ENCODE data around the gene TNFAIP8L1.

TNFAIP8L1 gene

GRCh38 chr19:4613254-4613751 is 26.0 kb upstream of the TNFAIP8L1 start:
- DNase-seq = no peak

GRCh38 chr19:4618019-4618418 is 21.3 kb upstream of the TNFAIP8L1 start:
- DNase-seq = no peak

- no peak for DNase-seq
Observed at GRCh38 chr19:4619668-4620294, 19.5 kb upstream of the TNFAIP8L1 start.

- no peak for DNase-seq
Observed at GRCh38 chr19:4620675-4621074, 18.6 kb upstream of the TNFAIP8L1 start.

- DNase-seq = no peak
Observed at GRCh38 chr19:4622695-4623421, 16.5 kb upstream of the TNFAIP8L1 start.

- DNase-seq = no peak
Observed at GRCh38 chr19:4624301-4624700, 15.0 kb upstream of the TNFAIP8L1 start.

- DNase-seq = no peak
Observed at GRCh38 chr19:4624733-4625362, 14.5 kb upstream of the TNFAIP8L1 start.

GRCh38 chr19:4633140-4633967 is 6.0 kb upstream of the TNFAIP8L1 start:
- peak; percentile 60 to 63 for DNase-seq

GRCh38 chr19:4635754-4636116 is 3.6 kb upstream of the TNFAIP8L1 start:
- DNase-seq = no peak

GRCh38 chr19:4636151-4636717 is 3.1 kb upstream of the TNFAIP8L1 start:
- peak; percentile 79 to 83 for DNase-seq

GRCh38 chr19:4636761-4637160 is 2.6 kb upstream of the TNFAIP8L1 start:
- no peak for DNase-seq

GRCh38 chr19:4638317-4638716 is 999 bp upstream of the TNFAIP8L1 start:
- no peak for DNase-seq

GRCh38 chr19:4639531-4640246 is 373 bp downstream of the TNFAIP8L1 start:
- DNase-seq = no peak

- no peak for DNase-seq
Observed at GRCh38 chr19:4640247-4641000, 1.1 kb downstream of the TNFAIP8L1 start.

- DNase-seq = no peak
Observed at GRCh38 chr19:4641132-4641531, 1.8 kb downstream of the TNFAIP8L1 start.

- no peak for DNase-seq
Observed at GRCh38 chr19:4642625-4643024, 3.3 kb downstream of the TNFAIP8L1 start.

GRCh38 chr19:4645718-4646117 is 6.4 kb downstream of the TNFAIP8L1 start:
- DNase-seq = no peak

GRCh38 chr19:4647676-4648644 is 8.6 kb downstream of the TNFAIP8L1 start:
- DNase-seq = no peak

- DNase-seq = no peak
Observed at GRCh38 chr19:4649392-4650047, 10.2 kb downstream of the TNFAIP8L1 start.

- DNase-seq = no peak
Observed at GRCh38 chr19:4650159-4650558, 10.8 kb downstream of the TNFAIP8L1 start.

Data from activated CD4-positive, alpha-beta T cell treated with anti-CD3 and anti-CD28 coated beads, Interleukin-2, amount 50 U/mL, for 48 hours (primary cell).